ENCODE measurements around the gene SCML1. TPM values are rescaled to one million over a fixed set of nuclear protein-coding genes. Genes with fewer than 3 reads are reported as not detected.

Gene SCML1
- total RNA-seq, 2 donors from 2014 or later = 5.5 to 7.7 TPM

GRCh38 chrX:17748684-17749083 lies 11.4 kb downstream of the SCML1 start:
- H3K27ac ChIP-seq = no peak overlapping the region
- DNase-seq (ENCODE audit: low spot score) = no peak
- no peaks in the 10 kb centered on the region for H3K27me3 ChIP-seq
- H3K9me3 ChIP-seq = no peaks in the 10 kb centered on the region
- TF ChIP-seq, protein P1, sequence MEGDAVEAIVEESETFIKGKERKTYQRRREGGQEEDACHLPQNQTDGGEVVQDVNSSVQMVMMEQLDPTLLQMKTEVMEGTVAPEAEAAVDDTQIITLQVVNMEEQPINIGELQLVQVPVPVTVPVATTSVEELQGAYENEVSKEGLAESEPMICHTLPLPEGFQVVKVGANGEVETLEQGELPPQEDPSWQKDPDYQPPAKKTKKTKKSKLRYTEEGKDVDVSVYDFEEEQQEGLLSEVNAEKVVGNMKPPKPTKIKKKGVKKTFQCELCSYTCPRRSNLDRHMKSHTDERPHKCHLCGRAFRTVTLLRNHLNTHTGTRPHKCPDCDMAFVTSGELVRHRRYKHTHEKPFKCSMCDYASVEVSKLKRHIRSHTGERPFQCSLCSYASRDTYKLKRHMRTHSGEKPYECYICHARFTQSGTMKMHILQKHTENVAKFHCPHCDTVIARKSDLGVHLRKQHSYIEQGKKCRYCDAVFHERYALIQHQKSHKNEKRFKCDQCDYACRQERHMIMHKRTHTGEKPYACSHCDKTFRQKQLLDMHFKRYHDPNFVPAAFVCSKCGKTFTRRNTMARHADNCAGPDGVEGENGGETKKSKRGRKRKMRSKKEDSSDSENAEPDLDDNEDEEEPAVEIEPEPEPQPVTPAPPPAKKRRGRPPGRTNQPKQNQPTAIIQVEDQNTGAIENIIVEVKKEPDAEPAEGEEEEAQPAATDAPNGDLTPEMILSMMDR (IDR thresholded peaks at IDR 0.05) = no peak
- no peaks in the 10 kb centered on the region for H3K4me1 ChIP-seq
- H3K36me3 ChIP-seq = peaks cover 15% of the 10 kb centered on the region
- H3K4me3 ChIP-seq = no peak overlapping the region

GRCh38 chrX:17750436-17750835 lies 13.1 kb downstream of the SCML1 start:
- Histone ChIP-seq H3K9me3 (no peaks in the 10 kb centered on the region), H3K36me3 (peaks cover 15% of the 10 kb centered on the region), H3K4me3 (no peak overlapping the region), H3K4me1 (no peaks in the 10 kb centered on the region), H3K27me3 (no peaks in the 10 kb centered on the region), H3K27ac (no peak overlapping the region)
- TF ChIP-seq, protein P1 (IDR thresholded peaks at IDR 0.05) = no peak
- DNase-seq (ENCODE audit: low spot score) = no peak

DNA sequence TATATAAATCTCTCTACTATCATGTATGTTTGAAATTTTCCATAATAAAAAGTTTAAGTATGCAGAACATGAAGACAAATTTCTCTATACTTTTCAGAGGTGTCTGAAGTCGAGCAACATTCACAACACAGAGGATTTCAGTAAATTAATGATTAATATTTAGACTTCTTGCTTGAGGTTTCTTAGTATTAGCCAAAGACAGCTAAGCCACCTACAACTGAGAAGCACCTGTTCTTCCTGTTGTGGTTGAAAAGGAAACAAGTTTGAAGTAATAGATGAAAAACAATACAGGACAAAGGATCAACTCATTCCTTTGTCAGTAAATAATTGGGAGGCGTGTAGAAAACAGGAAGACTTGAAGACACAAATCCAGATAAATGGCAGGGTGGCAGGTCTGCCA lies 21.1 kb downstream of the SCML1 start:
- no peaks in the 10 kb centered on the region for H3K4me1 ChIP-seq
- H3K36me3 ChIP-seq = no peaks in the 10 kb centered on the region
- H3K27me3 ChIP-seq = no peaks in the 10 kb centered on the region
- no peak overlapping the region for H3K27ac ChIP-seq
- TF ChIP-seq, protein P1 (IDR thresholded peaks at IDR 0.05) = no peak
- DNase-seq (ENCODE audit: low spot score) = no peak
- H3K9me3 ChIP-seq = no peaks in the 10 kb centered on the region
- H3K4me3 ChIP-seq = no peak overlapping the region

- Histone ChIP-seq H3K27ac (no peak overlapping the region), H3K36me3 (no peaks in the 10 kb centered on the region), H3K4me3 (no peak overlapping the region), H3K27me3 (no peaks in the 10 kb centered on the region), H3K4me1 (no peaks in the 10 kb centered on the region), H3K9me3 (no peaks in the 10 kb centered on the region)
- TF ChIP-seq, protein P1 (IDR thresholded peaks at IDR 0.05) = no peak
- DNase-seq (ENCODE audit: low spot score) = no peak
Observed at GRCh38 chrX:17759990-17760389, 22.7 kb downstream of the SCML1 start.

- Histone ChIP-seq H3K4me1 (no peaks in the 10 kb centered on the region), H3K27ac (no peak overlapping the region), H3K36me3 (no peaks in the 10 kb centered on the region), H3K9me3 (no peaks in the 10 kb centered on the region), H3K4me3 (no peak overlapping the region), H3K27me3 (no peaks in the 10 kb centered on the region)
- TF ChIP-seq, protein P1 (IDR thresholded peaks at IDR 0.05) = no peak
- DNase-seq (ENCODE audit: low spot score) = no peak
Observed at GRCh38 chrX:17767734-17768133, 30.4 kb downstream of the SCML1 start.

GRCh38 chrX:17768997-17769396 lies 31.7 kb downstream of the SCML1 start:
- H3K4me1 ChIP-seq = no peaks in the 10 kb centered on the region
- no peaks in the 10 kb centered on the region for H3K36me3 ChIP-seq
- TF ChIP-seq, protein P1 (IDR thresholded peaks at IDR 0.05) = no peak
- no peaks in the 10 kb centered on the region for H3K27me3 ChIP-seq
- H3K4me3 ChIP-seq = no peak overlapping the region
- no peaks in the 10 kb centered on the region for H3K9me3 ChIP-seq
- no peak for DNase-seq (ENCODE audit: low spot score)
- no peak overlapping the region for H3K27ac ChIP-seq
